SH-SY5Y (cell line): ENCODE results near the gene MCF2L2.

Experiments used
- GATA2 ChIP-seq: IDR thresholded peaks from 2 replicates; pipeline ENCODE4 v1.6.1; 2011; ENCODE audit warnings: mild to moderate bottlenecking, low read depth, low read length
- GATA3 ChIP-seq: IDR thresholded peaks from 2 replicates; pipeline ENCODE4 v1.6.1; 2011; ENCODE audit warnings: low read depth, mild to moderate bottlenecking, low read length, moderate library complexity

DNA sequence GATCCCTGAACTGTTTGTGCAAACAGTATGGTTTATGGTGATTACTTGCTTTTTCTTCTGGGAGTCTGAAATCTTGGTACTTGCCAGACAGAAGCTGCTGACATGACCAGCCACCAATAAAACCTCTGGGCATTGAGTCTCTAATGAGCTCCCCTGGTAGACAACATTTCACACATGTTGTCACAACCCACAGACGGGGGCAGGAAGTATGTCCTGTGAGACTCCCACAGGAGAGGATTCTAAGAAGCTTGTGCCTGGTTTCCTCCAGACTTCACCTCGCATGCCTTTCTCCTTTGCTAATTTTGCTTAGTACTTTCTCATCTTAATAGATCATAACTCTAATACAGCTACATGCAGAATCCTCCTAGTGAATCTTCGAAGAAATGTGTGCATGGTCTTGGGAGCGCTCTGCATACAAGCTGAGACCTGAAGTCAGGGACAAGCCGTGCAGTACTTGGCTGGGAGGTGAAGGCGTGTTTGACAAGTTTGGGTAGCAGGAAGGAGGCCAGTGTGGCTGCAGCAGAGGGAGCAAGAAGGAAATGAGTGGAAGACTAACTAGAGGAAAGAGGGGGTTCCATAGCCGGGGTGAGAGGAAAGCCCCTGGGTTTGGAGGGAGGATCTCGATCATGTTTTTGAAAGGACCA lies 126.4 kb downstream of the MCF2L2 start:
- no peak for TF ChIP-seq GATA2
- TF ChIP-seq GATA3, result no peak
